NCI-H69 (cell line): ENCODE data around the gene GRB7.
"Not testable (repeated sequence)": the region's sequence is repeated elsewhere in the genome, so short reads cannot be mapped to it uniquely, and the experiment has no call there.

ENCODE experiments used
- DNase-seq: peaks from one replicate; lab custom pipeline; 2025; lab: John Stamatoyannopoulos, UW

Gene GRB7

DNA sequence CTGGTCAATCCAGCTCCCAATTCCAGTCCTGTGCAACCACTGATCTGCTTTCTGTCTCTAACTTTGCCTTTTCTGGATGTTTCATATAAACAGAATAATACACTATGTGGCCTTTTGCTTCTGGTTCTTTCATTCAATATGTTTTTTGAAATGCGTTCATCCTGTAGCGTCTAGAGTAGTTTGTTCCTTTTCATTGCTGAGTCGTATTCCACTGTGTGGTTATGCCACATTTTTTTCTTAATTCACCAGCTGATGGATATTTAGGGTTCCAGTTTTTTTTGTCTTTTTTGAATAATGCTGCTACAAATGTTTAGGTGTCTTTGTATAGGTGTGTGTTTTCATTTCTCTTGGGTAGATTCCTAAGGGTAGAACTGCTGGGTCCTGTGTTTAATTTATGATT is 5.2 kb upstream of the GRB7 start:
- DNase-seq: no peak

DNA sequence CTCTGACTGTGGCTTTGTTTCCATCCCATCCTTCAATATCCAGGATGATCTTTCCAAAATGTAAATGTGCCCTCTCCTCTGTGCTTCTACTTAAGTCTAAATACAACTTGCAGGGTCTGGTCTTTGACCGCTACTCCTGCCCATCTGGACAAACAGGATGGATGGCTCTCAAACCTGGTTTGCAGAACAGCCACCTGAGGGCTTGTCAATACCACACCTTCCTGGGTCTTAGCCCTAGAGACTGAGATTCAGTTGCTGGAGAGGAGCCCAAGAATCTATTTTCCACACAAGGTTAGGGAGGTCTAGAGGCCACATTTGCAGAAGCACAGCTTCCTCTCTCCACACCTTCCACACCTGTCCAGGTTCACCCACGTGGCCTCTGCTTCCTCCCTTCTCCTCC is 1.9 kb upstream of the GRB7 start:
- no peak for DNase-seq

DNA sequence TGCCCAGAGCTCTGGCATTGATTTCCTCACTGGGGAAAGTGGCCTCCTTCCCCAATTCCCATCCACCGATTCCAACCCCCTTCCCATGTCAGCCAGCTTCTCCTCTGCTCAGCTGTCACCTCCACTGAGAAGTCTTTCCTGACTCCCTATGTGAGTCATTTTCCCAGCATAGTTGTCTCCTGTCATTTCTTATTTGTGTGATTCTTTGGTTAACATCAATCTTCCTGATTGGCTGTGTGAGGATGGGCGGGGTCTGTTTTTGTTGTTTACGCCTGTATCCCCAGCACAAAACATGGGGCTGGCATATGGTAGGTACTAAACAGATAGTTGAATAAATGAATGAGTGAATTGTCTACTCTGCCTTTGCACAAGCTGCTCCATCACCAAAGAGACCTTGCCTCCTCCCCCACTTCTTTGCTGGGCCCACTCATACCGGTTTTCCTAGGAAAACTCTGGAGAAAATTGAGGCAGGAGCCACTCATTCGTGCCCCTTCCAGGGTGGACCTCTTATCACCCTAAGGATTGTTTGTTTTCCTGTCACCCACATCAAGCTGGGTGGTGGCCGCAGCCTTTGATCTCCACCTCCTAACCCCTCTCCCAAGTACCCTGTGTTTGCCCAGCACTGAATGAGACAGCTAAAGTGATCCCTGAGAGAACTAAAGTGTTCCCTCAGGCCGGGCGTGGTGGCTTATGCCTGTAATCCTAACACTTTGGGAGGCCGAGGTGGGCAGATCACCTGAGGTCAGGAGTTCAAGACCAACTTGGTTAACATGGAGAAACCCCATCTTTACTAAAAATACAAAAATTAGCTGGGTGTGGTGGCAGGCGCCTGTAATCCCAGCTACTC is 1.2 kb upstream of the GRB7 start:
- DNase-seq: no peak

DNA sequence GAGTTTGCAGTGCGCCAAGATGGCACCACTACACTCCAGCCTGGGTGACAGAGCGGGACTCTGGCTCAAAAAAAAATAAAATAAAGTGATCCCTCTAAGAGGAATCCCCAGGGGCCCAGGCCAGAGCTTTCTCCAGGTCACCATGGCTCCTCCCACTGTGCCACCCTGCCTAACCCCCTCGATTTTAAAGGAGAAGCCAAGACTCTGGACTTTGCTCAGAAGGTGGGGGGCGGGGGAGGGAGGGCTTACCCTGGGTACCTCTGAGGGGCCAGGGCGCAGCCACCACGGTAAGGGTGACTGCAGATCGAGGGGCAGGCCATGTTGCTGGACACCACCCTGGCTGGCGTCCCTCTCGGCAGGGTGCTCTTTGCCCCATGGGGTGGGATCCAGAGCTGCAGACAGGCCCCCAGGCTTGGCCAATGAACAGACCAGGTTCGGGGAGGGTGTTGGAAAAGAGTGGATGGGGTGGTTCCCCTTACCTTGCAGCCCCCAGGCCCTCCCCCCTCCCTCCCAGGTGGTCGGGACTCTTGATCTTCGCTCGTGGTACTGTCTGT is 455 bp upstream of the GRB7 start:
- DNase-seq: no peak

DNA sequence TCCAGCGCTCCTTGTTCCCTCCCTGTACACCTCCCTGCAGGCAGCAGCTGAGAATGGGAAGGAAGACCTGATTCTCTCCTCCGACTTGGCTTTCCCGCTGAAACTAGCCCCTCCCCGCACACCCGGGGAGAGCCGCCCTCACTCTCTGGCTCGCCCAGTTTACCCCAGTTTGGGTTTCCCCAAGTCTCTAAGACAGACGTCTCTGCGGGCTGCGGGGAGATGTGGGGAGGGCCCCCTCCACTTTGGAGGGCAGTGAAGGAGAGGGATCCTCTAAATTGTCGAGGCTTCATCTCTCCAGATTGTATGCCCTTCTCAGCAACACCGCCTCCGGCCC is 797 bp downstream of the GRB7 start:
- DNase-seq: peak; percentile 83

DNA sequence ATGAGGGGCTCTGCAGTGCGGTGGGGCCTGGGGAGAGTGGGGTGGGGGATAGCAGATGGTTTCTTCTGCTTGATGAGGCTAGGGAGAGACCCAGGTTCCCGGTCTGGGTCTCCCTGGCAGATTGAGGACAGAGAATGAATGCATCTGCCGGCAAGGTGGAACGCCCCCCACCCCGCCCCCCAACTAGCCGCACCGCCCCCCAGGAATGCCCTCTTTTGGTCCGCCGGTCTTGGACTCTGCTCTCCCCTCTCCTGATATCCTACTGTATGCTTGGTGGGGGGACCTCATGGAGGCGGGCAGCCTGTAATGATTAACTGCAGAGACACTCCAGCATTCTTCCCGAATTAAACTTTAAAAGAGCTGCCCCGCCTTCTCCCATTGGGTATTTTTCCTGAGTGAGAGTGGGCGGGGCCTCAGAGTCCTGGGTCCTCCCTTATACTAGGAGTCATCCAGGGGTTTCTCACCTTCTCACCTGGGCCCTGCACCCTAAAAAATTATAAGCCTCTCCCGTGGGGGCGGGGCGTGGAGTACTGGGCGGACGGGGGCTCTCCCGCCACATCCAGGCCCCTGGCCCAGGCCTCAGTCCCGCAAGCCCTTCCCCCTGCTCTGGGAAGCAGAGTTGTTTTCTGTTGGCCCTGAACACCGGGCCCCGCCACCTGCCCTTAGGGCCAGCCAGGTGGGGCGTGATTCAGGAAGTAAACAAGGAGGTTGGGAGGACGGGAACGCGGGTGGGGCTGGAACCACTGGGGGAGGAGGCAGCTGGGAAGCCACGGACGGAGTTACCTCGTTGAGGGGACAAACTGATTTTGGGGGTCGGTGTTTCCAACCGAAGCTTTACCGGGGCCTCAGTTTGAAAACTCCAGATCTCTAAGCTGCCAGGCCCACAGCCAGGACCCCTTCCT is 1.5 kb downstream of the GRB7 start:
- DNase-seq: peak; percentile 76

DNA sequence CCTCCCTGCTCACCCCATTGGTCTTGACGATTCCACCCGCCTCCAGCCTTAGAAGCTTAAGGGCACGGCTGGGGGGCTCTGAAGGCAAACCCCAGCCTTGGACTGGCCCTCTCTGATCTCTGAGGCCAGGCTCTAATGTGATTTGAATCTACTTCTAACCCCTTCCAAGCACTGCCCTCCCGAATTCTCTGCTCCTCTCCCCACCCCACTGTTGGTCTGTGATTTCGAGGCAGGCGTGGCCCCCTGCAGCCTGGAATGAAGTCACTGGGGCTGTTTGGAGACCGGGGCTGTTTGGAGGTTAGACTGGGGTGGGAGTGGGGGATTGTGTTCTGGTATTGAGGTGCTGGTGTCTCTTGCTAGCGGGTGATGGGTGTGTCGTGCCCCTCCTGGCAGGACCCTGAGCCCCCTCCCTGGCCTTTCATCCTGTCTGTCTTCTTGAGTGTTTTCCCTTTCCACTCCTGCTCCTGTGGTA is 2.2 kb downstream of the GRB7 start:
- DNase-seq: peak; percentile 52

DNA sequence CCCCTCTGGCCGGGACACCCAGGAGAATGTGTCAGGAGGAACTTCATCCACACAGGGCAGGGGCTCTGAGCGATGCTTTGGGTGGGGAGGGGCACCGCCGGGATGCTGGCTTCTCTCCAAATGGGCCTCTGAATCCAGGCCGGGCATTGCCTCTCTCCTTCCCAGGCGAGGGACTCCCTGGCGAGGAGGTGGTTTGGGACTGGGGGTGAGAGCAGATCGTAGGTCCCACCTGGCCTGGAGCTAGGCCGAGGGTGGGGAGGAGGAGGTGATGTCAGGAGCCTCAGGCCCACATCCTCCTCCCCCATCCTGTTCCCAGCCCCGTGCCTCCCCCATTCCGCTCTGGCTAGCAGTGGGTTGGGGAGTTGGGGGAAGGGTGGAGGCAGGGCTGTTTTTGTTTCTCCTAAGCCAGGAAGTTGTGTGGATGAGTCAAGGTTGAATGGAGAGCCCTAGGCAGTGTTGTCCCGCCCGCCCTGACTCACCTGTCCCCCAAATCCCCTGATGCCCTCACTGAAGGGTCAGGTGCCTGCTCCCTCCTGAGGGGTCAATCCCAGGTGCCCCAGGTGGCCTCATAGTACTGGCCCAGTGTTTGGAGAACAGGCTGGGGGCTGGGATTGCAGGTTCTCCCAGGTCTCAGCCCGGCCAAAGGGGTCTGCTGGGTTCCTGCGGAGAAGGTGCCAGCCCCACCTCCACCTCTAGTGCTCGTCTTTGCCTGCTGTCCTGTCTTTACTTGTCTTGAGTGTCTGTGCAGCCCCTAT is 2.8 kb downstream of the GRB7 start:
- peak; percentile 66 for DNase-seq

DNA sequence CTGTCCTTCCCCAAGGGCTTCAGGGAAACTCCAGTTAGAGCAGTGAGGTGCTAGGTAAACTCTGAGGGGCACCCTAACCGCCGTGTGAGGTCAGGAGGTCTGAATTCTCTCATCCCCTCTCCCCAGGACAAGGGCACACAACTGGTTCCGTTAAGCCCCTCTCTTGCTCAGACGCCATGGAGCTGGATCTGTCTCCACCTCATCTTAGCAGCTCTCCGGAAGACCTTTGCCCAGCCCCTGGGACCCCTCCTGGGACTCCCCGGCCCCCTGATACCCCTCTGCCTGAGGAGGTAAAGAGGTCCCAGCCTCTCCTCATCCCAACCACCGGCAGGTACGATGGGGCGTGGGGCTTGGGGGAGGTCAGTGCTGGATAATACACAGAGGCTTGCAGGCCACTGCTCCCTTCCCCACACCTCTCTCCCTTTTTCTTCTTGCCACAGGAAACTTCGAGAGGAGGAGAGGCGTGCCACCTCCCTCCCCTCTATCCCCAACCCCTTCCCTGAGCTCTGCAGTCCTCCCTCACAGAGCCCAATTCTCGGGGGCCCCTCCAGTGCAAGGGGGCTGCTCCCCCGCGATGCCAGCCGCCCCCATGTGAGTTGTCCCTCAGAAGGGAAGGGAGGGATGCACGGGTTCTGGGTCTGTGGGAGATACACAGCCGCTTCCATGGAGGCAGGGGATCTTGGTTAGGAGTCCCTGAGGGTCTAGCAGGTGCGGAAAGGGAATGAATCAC is 4.6 kb downstream of the GRB7 start:
- no peak for DNase-seq

DNA sequence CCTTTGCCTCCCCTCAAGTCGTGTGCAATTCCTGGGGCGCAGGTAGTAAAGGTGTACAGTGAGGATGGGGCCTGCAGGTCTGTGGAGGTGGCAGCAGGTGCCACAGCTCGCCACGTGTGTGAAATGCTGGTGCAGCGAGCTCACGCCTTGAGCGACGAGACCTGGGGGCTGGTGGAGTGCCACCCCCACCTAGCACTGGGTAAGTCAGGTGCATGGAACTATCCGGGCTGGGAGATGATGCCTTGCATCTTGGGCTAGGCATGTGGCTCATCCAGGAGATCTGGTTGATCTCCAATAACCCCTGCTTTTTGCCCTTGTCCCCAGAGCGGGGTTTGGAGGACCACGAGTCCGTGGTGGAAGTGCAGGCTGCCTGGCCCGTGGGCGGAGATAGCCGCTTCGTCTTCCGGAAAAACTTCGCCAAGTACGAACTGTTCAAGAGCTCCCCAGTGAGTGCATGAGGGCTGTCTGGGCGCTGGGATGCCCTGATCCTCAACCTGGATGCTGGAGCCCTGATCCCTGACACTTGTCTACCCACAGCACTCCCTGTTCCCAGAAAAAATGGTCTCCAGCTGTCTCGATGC is 5.2 kb downstream of the GRB7 start:
- DNase-seq: no peak

DNA sequence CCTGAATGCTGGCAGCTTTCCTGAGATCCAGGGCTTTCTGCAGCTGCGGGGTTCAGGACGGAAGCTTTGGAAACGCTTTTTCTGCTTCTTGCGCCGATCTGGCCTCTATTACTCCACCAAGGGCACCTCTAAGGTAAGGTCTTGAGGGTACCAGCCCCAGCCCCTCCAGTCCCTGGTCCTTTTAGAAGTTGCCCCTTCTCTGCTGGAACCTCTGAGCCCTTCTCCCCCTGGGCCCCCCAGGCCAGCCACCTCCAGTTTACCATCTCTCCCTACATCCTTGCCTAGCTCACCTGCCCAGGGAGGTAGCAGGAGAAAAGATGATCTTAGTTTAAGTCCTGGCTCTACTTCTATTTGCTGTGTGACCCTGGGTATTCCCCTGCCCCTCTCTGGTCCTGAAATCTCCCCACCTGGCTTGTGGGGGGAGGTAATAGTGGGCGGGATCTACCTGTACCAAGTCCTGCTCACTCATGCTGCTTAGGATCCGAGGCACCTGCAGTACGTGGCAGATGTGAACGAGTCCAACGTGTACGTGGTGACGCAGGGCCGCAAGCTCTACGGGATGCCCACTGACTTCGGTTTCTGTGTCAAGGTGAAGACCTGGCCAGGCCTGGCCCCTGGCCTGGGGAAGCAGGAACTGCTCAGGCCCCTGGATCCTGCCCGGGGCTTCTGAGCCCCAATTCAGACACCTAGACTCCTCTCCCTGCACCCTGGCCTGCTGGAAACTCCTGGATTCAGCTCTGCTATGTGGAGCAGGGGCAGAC is 6.5 kb downstream of the GRB7 start:
- no peak for DNase-seq

DNA sequence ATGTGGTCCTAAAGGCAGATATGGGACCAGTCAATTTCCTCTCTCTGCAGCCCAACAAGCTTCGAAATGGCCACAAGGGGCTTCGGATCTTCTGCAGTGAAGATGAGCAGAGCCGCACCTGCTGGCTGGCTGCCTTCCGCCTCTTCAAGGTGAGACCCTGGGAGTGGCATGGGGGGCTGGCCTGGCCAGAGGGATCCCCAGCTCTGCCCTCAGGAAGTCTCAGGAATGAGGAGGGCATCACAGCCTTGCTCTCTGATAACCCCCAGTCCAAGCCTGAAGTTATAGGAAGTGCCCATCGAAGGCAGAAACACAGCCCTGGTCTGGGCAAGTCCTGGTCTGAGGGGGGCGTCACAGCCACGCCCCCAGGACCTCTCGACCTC is 7.1 kb downstream of the GRB7 start:
- no peak for DNase-seq

DNA sequence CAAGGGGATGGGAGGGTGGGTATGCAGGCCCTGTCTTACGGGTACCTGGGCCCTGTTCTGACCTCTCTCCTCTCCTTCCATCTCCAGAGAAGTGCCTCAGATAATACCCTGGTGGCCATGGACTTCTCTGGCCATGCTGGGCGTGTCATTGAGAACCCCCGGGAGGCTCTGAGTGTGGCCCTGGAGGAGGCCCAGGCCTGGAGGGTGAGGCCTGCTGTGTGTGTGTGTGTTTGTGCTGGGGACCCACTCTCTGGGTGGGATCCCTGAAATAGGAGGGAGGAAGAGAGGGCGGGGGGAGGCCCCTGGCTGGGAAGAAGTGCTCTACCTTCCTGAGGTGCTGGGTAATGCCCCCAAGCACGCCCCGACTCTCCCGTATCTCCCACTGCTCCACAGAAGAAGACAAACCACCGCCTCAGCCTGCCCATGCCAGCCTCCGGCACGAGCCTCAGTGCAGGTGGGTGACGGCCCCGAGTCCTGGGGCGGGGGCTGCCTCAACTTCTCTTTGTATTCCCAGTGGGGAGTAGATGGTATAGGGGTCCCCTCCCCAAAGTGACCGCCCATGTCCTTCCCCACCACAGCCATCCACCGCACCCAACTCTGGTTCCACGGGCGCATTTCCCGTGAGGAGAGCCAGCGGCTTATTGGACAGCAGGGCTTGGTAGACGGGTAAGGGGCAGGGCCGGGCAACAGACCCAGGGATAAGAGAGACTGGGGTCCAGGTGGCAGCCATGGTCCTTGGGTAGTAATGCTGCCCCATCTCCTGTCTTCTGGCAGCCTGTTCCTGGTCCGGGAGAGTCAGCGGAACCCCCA is 7.8 kb downstream of the GRB7 start:
- DNase-seq: no peak

DNA sequence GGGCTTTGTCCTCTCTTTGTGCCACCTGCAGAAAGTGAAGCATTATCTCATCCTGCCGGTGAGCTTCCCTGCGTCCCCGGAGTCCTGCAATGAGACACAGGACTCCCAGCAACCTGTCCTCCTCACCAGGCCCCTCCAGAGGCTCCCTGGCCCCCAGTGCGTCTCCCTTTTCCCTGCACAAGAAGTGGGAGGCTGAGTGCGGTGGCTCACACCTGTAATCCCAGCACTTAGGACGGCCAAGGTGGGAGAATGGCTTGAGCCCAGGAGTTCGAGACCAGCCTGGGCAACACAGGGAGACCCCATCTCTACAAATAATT is 8.4 kb downstream of the GRB7 start:
- no peak for DNase-seq

DNA sequence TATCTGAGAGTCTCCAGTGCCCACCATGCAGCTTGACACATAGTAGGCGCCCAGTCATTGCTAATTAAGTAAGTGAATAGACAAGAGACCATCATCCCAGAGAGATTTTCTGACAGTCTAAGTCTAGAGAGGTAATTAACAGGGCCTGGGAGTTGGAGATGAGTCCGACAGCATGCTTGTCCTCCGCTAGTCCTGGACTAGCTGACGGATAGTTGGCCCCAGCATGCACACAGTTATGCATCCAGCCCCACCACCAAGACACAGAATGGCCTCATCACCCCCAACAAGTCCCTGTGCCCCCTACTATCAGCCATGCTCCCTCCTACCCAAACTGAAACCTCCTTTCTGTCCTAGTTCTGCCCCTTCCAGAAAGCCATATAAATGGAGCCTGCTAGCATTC is 10.0 kb downstream of the GRB7 start:
- DNase-seq: no peak

DNA sequence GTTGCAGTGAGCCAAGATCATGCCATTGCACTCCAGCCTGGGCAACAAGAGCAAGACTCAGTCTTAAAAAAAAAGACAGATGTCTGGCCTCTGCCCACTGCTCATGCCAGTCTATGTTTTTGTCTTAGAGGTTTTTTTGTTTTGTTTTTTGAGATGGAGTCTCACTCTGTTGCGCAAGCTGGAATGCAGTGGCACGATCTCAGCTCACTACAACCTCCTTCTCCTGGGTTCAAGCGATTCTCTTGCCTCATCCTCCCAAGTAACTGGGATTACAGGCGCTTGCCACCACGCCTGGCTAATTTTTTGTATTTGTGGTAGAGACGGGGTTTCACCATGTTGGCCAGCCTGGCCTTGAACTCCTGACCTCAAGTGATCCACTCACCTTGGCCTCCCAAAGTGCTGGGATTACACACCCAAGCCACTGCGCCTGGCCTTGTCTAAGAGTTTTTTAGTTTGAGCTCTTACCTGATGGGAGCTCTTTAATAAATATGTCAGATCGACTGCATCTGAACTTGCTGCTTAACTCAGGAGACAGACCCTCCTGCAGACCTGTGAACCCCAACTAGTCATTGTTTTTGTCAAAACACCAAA is 10.8 kb downstream of the GRB7 start:
- not testable (repeated sequence) for DNase-seq

DNA sequence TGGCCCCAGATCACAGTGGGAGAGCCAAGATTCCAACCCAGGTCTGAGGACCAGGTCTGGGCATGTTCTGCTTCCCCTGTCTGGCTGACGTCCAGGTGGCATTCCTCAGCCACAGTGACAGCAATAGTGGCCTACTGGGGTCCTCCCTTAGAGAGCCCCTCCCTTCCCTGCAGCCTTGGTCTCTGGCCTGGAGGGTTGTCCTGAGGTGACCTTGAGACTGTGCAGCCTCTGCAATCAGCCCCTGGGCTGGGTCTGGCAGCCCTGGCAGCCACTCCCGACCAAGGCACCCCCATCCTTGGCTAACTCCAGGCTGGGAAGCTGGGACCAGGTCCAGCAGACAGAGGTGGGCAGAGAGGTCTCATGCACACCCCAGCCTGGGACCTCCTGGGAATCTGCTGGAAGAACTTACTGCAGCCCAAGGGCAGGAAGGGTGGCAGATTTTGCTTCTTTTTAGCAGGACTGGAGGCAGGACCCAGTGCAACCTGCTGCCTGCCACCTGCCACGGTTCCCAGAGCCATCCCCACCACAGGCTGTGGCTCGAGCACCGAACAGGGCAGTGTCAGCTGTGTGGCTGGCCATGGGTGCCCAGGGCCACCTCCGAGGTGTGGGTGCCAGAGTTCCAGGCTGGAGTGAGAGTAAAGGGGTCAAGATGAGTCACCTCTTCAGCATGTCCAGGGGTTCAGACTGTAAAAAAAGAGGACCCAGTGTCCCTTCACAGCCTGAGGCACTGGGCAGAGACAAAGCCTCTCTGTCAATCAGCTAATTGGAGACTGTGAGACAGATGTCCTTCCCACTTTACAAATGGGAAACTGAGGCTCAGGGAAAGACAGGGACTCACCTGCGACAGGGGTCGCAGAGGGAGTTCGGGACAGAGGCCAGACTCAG is 12.6 kb downstream of the GRB7 start:
- peak; percentile 22 for DNase-seq

DNA sequence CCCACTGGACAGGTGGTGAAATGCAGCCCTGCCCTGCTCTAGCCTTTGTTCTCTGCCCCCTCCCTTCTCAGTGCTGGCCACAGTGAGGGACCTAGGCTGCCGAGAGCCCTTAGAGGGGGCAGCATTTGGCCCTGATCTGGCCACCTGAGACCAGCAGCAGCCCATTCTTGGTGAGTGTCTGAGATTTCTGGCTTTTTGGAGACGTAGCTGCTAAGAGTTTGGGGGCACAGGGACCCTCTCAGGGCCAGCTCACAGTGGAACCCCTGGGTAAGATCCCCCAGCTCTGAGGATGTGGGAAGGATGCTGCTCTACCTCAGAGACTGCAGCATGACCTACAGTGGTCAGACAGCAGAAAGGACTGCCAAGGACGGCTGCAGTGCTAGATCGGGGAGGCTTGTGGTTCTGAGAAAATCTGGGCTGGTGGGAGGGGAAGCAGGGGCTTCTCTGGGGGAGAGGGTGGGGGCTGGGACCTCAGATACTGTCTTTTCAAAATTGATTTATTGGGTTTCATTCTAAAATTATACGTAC is 13.3 kb downstream of the GRB7 start:
- DNase-seq: no peak
